Thyroid gland (tissue), 4 donors: ENCODE measurements around the gene TCHP. TPM values are rescaled to one million over a fixed set of nuclear protein-coding genes. Genes with fewer than 3 reads are reported as not detected.

Experiments used
- DNase-seq, 2 donors: peaks; one replicate each; pipeline ENCODE4 v3.0.0-alpha.2; 2019
- H3K27ac ChIP-seq, 3 donors: fragments of 200-600 bp; sonication (generic); 1 replicate in 2 of 3; 2 replicates in 1 of 3; pipeline ENCODE4 v1.5.1; 2016 to 2019; ENCODE audit warnings: mild to moderate bottlenecking in 1 of 3, moderate library complexity in 1 of 3
- H3K27me3 ChIP-seq: fragments of 200-600 bp; sonication (generic); one replicate; pipeline ENCODE4 v1.5.1; 2019
- H3K36me3 ChIP-seq, 2 donors: fragments of 200-600 bp; sonication (generic); one replicate each; pipeline ENCODE4 v1.5.1; 2016 to 2019
- H3K4me1 ChIP-seq, 2 donors: fragments of 200-600 bp; sonication (generic); one replicate each; pipeline ENCODE4 v1.5.1; 2017 to 2019
- H3K4me3 ChIP-seq, 3 donors: fragments of 200-600 bp; sonication (generic); replicated peaks in 1 of 3; 1 replicate in 2 of 3; 2 replicates in 1 of 3; pipeline ENCODE4 v1.5.1; 2016; ENCODE audit warnings: mild to moderate bottlenecking in 1 of 3
- H3K9me3 ChIP-seq: fragments of 200-600 bp; sonication (generic); one replicate; pipeline ENCODE4 v1.5.1; 2017
- POLR2A ChIP-seq, 2 donors: fragments of 450-650 bp; IDR thresholded peaks; one replicate each; pipeline ENCODE4 v1.6.1; 2017; ENCODE audit warnings: antibody characterized with exemption in 2 of 2, mild to moderate bottlenecking in 2 of 2, moderate library complexity in 1 of 2
- WGBS, 2 donors: methylation state at CpG; one replicate each; pipeline ENCODE4 v1.1.5; 2017; 5-methylcytosine and 5-hydroxymethylcytosine counted together
- intact Hi-C: fragments of 100-400 bp; cut with DNase I; formaldehyde crosslinking; loops from one replicate; pipeline ENCODE4 v1.15.1; 2023
- total RNA-seq, 4 donors: library from RNA; depleted of rRNA; stranded (reverse); fragments of >200 nt; gene quantifications; one replicate each; pipeline ENCODE4 v1.2.3, GENCODE V29; 2016
- TF ChIP-seq, protein P1 (sequence below), 6 experiments: fragments of 200-600 bp in 3 of 6; fragments of 450-650 bp in 3 of 6; sonication (generic) in 3 of 6; IDR thresholded peaks; one replicate each; pipeline ENCODE4 v1.5.1; 2016 to 2019; ENCODE audit warnings: antibody characterized with exemption in 6 of 6, mild to moderate bottlenecking in 2 of 6, inconsistent platforms in 1 of 6, moderate library complexity in 1 of 6

Gene TCHP
- total RNA-seq, 4 donors from 2014 or later, result 16.4 to 25.8 (median 24.3) TPM

DNA sequence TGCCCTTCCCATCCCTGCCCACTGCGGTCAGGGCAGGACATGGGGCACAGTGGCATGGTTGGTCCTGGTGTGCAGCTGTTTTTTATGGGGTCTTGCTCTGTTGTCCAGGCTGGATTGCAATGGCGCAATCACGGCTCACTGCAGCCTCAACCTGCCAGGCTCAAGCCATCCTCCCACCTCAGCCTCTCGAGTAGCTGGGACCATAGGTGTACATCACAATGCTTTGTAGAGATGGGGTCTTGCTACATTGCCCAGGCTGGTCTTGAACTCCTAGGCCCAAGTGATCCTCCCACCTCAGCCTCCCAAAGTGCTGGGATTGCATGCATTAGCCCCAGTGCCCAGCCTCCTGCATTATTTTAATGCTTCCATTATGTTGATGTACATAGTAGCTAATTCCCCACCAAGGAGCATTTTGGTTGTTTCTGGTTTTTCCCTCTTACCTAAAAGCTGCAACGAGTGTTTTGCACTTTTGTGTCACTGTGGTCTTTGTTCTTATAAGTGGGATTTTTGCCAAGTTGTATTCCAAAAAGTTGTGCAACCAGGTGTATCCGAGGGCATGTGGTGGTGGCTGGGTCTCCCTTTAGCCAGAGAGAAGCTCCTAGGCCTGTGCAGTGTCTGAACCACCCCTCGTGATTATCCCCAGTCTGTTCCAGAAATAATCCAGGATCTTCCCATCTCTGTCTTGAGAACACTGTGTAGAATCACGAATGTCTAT lies 10.3 kb downstream of the TCHP start:
- 67 to 72% methylated on average over 8 of the region's 8 CpGs for WGBS, 2 donors

GRCh38 chr12:109910969-109911348 lies 10.9 kb downstream of the TCHP start:
- Histone ChIP-seq H3K4me3 (no peak overlapping the region), H3K36me3 (peaks cover 36 to 71% of the 10 kb centered on the region in 2 donors), H3K27me3 (no peaks in the 10 kb centered on the region), H3K9me3 (no peaks in the 10 kb centered on the region), H3K4me1 (peaks cover 0 to 5% of the 10 kb centered on the region in 2 donors), H3K27ac (no peak overlapping the region)
- intact Hi-C loops, result no loop called here
- 67 to 83% methylated on average over 7 to 12 of the region's 12 CpGs for WGBS, 2 donors
- no peak for TF ChIP-seq POLR2A (IDR thresholded peaks at IDR 0.05)
- peak in 1 of 2 donors; percentile 18 for DNase-seq

More for the DNA sequence above, 10.3 kb downstream of the TCHP start:
- TF ChIP-seq POLR2A (IDR thresholded peaks at IDR 0.05), result no peak
- TF ChIP-seq, protein P1, sequence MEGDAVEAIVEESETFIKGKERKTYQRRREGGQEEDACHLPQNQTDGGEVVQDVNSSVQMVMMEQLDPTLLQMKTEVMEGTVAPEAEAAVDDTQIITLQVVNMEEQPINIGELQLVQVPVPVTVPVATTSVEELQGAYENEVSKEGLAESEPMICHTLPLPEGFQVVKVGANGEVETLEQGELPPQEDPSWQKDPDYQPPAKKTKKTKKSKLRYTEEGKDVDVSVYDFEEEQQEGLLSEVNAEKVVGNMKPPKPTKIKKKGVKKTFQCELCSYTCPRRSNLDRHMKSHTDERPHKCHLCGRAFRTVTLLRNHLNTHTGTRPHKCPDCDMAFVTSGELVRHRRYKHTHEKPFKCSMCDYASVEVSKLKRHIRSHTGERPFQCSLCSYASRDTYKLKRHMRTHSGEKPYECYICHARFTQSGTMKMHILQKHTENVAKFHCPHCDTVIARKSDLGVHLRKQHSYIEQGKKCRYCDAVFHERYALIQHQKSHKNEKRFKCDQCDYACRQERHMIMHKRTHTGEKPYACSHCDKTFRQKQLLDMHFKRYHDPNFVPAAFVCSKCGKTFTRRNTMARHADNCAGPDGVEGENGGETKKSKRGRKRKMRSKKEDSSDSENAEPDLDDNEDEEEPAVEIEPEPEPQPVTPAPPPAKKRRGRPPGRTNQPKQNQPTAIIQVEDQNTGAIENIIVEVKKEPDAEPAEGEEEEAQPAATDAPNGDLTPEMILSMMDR (IDR thresholded peaks at IDR 0.05), result no peak
- peaks cover 34 to 71% of the 10 kb centered on the region in 2 donors for H3K36me3 ChIP-seq
- peaks cover 0 to 5% of the 10 kb centered on the region in 2 donors for H3K4me1 ChIP-seq
- DNase-seq, result no peak
- no peaks in the 10 kb centered on the region for H3K9me3 ChIP-seq
- intact Hi-C loops, result no loop called here
- no peak overlapping the region for H3K4me3 ChIP-seq
- no peaks in the 10 kb centered on the region for H3K27me3 ChIP-seq
- no peak overlapping the region for H3K27ac ChIP-seq

DNA sequence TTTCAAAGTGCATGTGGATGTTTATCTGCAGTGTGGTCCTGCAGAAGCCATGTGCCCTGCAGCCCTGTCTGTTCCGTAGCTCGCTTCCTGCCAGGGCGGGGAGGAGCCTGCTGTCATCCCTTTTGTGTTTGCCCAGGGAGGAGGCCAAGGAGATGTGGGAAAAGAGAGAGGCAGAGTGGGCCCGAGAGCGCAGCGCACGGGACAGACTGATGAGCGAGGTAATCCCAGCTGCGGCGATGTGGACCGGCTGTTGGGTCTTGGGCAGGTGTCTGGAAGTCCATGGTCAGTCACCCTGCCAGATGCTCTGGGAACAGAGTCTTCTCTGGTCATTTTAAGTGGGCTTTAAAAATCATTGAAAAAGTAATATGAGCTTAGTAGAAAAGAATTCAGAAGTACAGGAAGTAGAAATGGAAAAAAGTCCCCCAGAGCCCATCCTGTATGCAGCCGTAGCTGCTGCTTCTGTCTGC lies 12.8 kb downstream of the TCHP start:
- Histone ChIP-seq H3K36me3 (peaks cover 45 to 72% of the 10 kb centered on the region in 2 donors), H3K27me3 (no peaks in the 10 kb centered on the region), H3K9me3 (no peaks in the 10 kb centered on the region), H3K4me3 (no peak overlapping the region), H3K27ac (no peak overlapping the region), H3K4me1 (peaks cover 0 to 5% of the 10 kb centered on the region in 2 donors)
- DNase-seq, result no peak
- TF ChIP-seq, protein P1 (IDR thresholded peaks at IDR 0.05), result no peak
- no peak for TF ChIP-seq POLR2A (IDR thresholded peaks at IDR 0.05)
- intact Hi-C loops, result no loop called here
- WGBS, 2 donors, result 82 to 91% methylated on average over 12 of the region's 12 CpGs

- Histone ChIP-seq H3K27ac (no peak overlapping the region), H3K9me3 (no peaks in the 10 kb centered on the region), H3K27me3 (no peaks in the 10 kb centered on the region), H3K36me3 (peaks cover 42 to 70% of the 10 kb centered on the region in 2 donors), H3K4me1 (peaks cover 0 to 5% of the 10 kb centered on the region in 2 donors), H3K4me3 (no peak overlapping the region)
- DNase-seq, result no peak
- TF ChIP-seq, protein P1 (IDR thresholded peaks at IDR 0.05), result no peak
- no peak for TF ChIP-seq POLR2A (IDR thresholded peaks at IDR 0.05)
- intact Hi-C loops, result no loop called here
- WGBS, 2 donors, result 91 to 95% methylated on average over 16 of the region's 16 CpGs
Measured at GRCh38 chr12:109914461-109914860, 14.4 kb downstream of the TCHP start.

GRCh38 chr12:109915171-109916040 lies 15.3 kb downstream of the TCHP start:
- Histone ChIP-seq H3K27me3 (no peaks in the 10 kb centered on the region), H3K4me3 (no peak overlapping the region), H3K27ac (no peak overlapping the region), H3K9me3 (no peaks in the 10 kb centered on the region), H3K36me3 (peaks cover 46 to 74% of the 10 kb centered on the region in 2 donors), H3K4me1 (peaks cover 0 to 2% of the 10 kb centered on the region in 2 donors)
- intact Hi-C loops, result no loop called here
- no peak for DNase-seq
- 83 to 87% methylated on average over 26 of the region's 26 CpGs for WGBS, 2 donors
- TF ChIP-seq, protein P1 (IDR thresholded peaks at IDR 0.05), result no peak
- no peak for TF ChIP-seq POLR2A (IDR thresholded peaks at IDR 0.05)
